HEK293 (cell line): ENCODE results near the gene ADAMTS19.

Experiments
- GLIS2 ChIP-seq: fragments of 450-650 bp; formaldehyde crosslinking; IDR thresholded peaks from 2 replicates; pipeline ENCODE4 v1.5.1; 2016; ENCODE audit warnings: missing biosample characterization, missing genetic modification characterization
- HOXC10 ChIP-seq: sonication (generic); formaldehyde crosslinking; IDR thresholded peaks from 2 replicates; pipeline ENCODE4 v1.8.1; 2023; ENCODE audit warnings: mild to moderate bottlenecking, missing genetic modification reagents
- KLF16 ChIP-seq: fragments of 450-650 bp; formaldehyde crosslinking; IDR thresholded peaks from 2 replicates; pipeline ENCODE4 v1.5.1; 2017; ENCODE audit warnings: missing biosample characterization, missing genetic modification characterization
- MEIS1 ChIP-seq: sonication (generic); formaldehyde crosslinking; IDR thresholded peaks from 2 replicates; pipeline ENCODE4 v1.8.1; 2022; ENCODE audit warnings: missing genetic modification reagents, mild to moderate bottlenecking, borderline replicate concordance
- OVOL3 ChIP-seq: fragments of 450-650 bp; formaldehyde crosslinking; IDR thresholded peaks from 2 replicates; pipeline ENCODE4 v1.5.1; 2016; ENCODE audit warnings: missing biosample characterization, missing genetic modification characterization
- PRDM1 ChIP-seq: fragments of 450-650 bp; formaldehyde crosslinking; IDR thresholded peaks from 2 replicates; pipeline ENCODE4; 2016; ENCODE audit warnings: missing biosample characterization, missing genetic modification characterization
- SCRT1 ChIP-seq: fragments of 450-650 bp; formaldehyde crosslinking; IDR thresholded peaks from 2 replicates; pipeline ENCODE4 v1.5.1; 2016; ENCODE audit warnings: missing biosample characterization, missing genetic modification characterization, borderline replicate concordance
- WT1 ChIP-seq: fragments of 450-650 bp; formaldehyde crosslinking; IDR thresholded peaks from 2 replicates; pipeline ENCODE4 v1.5.1; 2016; ENCODE audit warnings: missing biosample characterization, missing genetic modification characterization
- ZBTB17 ChIP-seq: fragments of 450-650 bp; formaldehyde crosslinking; IDR thresholded peaks from 2 replicates; pipeline ENCODE4 v1.5.1; 2016; ENCODE audit warnings: missing biosample characterization, missing genetic modification characterization
- ZBTB20 ChIP-seq: fragments of 450-650 bp; formaldehyde crosslinking; IDR thresholded peaks from 2 replicates; pipeline ENCODE4 v1.5.1; 2016; ENCODE audit warnings: missing biosample characterization, missing genetic modification characterization
- ZFP37 ChIP-seq: fragments of 450-650 bp; formaldehyde crosslinking; IDR thresholded peaks from 2 replicates; pipeline ENCODE4 v1.5.1; 2016; ENCODE audit warnings: missing biosample characterization, missing genetic modification characterization
- ZIC2 ChIP-seq: fragments of 450-650 bp; formaldehyde crosslinking; IDR thresholded peaks from 2 replicates; pipeline ENCODE4 v1.5.1; 2016; ENCODE audit warnings: missing biosample characterization, missing genetic modification characterization
- ZNF121 ChIP-seq: fragments of 450-650 bp; formaldehyde crosslinking; IDR thresholded peaks from 2 replicates; pipeline ENCODE4 v1.5.1; 2016; ENCODE audit warnings: missing biosample characterization, missing genetic modification characterization
- ZNF16 ChIP-seq: fragments of 450-650 bp; formaldehyde crosslinking; IDR thresholded peaks from 2 replicates; pipeline ENCODE4 v1.5.1; 2016; ENCODE audit warnings: low read depth, missing biosample characterization, missing genetic modification characterization
- ZNF175 ChIP-seq: fragments of 450-650 bp; formaldehyde crosslinking; IDR thresholded peaks from 2 replicates; pipeline ENCODE4 v1.5.1; 2016; ENCODE audit warnings: missing biosample characterization, missing genetic modification characterization
- ZNF19 ChIP-seq: fragments of 450-650 bp; formaldehyde crosslinking; IDR thresholded peaks from 2 replicates; pipeline ENCODE4; 2016; ENCODE audit warnings: missing biosample characterization, missing genetic modification characterization, low read depth
- ZNF202 ChIP-seq: fragments of 450-650 bp; formaldehyde crosslinking; IDR thresholded peaks from 2 replicates; pipeline ENCODE4 v1.5.1; 2016; ENCODE audit warnings: missing biosample characterization, missing genetic modification characterization, borderline replicate concordance
- ZNF223 ChIP-seq: fragments of 450-650 bp; formaldehyde crosslinking; IDR thresholded peaks from 2 replicates; pipeline ENCODE4 v1.5.1; 2016; ENCODE audit warnings: missing biosample characterization, missing genetic modification characterization
- ZNF23 ChIP-seq: fragments of 450-650 bp; formaldehyde crosslinking; IDR thresholded peaks from 2 replicates; pipeline ENCODE4 v1.5.1; 2016; ENCODE audit warnings: missing biosample characterization, missing genetic modification characterization, borderline replicate concordance
- ZNF24 ChIP-seq: fragments of 450-650 bp; formaldehyde crosslinking; IDR thresholded peaks from 2 replicates; pipeline ENCODE4 v1.5.1; 2016; ENCODE audit warnings: missing biosample characterization, missing genetic modification characterization
- ZNF354C ChIP-seq: fragments of 450-650 bp; formaldehyde crosslinking; IDR thresholded peaks from 2 replicates; pipeline ENCODE4 v1.5.1; 2016; ENCODE audit warnings: missing biosample characterization, missing genetic modification characterization, low read depth, borderline replicate concordance
- ZNF394 ChIP-seq: fragments of 450-650 bp; formaldehyde crosslinking; IDR thresholded peaks from 2 replicates; pipeline ENCODE4 v1.5.1; 2016; ENCODE audit warnings: missing biosample characterization, missing genetic modification characterization, mild to moderate bottlenecking, moderate library complexity, borderline replicate concordance
- ZNF521 ChIP-seq: fragments of 450-650 bp; formaldehyde crosslinking; IDR thresholded peaks from 2 replicates; pipeline ENCODE4 v1.5.1; 2017; ENCODE audit warnings: missing biosample characterization, mild to moderate bottlenecking, missing genetic modification characterization
- ZNF548 ChIP-seq: fragments of 450-650 bp; formaldehyde crosslinking; IDR thresholded peaks from 2 replicates; pipeline ENCODE4 v1.5.1; 2016; ENCODE audit warnings: missing biosample characterization, missing genetic modification characterization
- ZNF571 ChIP-seq: fragments of 450-650 bp; formaldehyde crosslinking; IDR thresholded peaks from 2 replicates; pipeline ENCODE4 v1.5.0; 2017; ENCODE audit warnings: missing biosample characterization, missing genetic modification characterization
- ZNF654 ChIP-seq: fragments of 450-650 bp; formaldehyde crosslinking; IDR thresholded peaks from 2 replicates; pipeline ENCODE4 v1.5.1; 2016; ENCODE audit warnings: low read depth, missing biosample characterization, missing genetic modification characterization
- ZNF701 ChIP-seq: fragments of 450-650 bp; formaldehyde crosslinking; IDR thresholded peaks from 2 replicates; pipeline ENCODE4 v1.5.1; 2016; ENCODE audit warnings: missing biosample characterization, missing genetic modification characterization
- ZNF747 ChIP-seq: fragments of 450-650 bp; formaldehyde crosslinking; IDR thresholded peaks from 2 replicates; pipeline ENCODE4 v1.5.1; 2016; ENCODE audit warnings: missing biosample characterization, missing genetic modification characterization
- ZNF791 ChIP-seq: fragments of 450-650 bp; formaldehyde crosslinking; IDR thresholded peaks from 2 replicates; pipeline ENCODE4 v1.5.1; 2016; ENCODE audit warnings: missing biosample characterization, missing genetic modification characterization
- ZSCAN16 ChIP-seq: fragments of 450-650 bp; formaldehyde crosslinking; IDR thresholded peaks from 2 replicates; pipeline ENCODE4 v1.5.1; 2016; ENCODE audit warnings: missing biosample characterization, missing genetic modification characterization
- ZSCAN23 ChIP-seq: fragments of 450-650 bp; formaldehyde crosslinking; IDR thresholded peaks from 2 replicates; pipeline ENCODE4 v1.5.1; 2016; ENCODE audit warnings: missing biosample characterization, missing genetic modification characterization
- TF ChIP-seq, protein P1 (sequence below): fragments of 450-650 bp; formaldehyde crosslinking; IDR thresholded peaks from 2 replicates; pipeline ENCODE4 v1.5.1; 2016; ENCODE audit warnings: missing biosample characterization, missing genetic modification characterization, low read depth
- TF ChIP-seq, protein P2 (sequence below): fragments of 450-650 bp; formaldehyde crosslinking; IDR thresholded peaks from 2 replicates; pipeline ENCODE4 v1.5.1; 2016; ENCODE audit warnings: missing biosample characterization, missing genetic modification characterization
- TF ChIP-seq, protein P3 (sequence below): fragments of 450-650 bp; formaldehyde crosslinking; IDR thresholded peaks from 2 replicates; pipeline ENCODE4 v1.5.1; 2017; ENCODE audit warnings: missing biosample characterization, missing genetic modification characterization
- TF ChIP-seq, protein P4 (sequence below): fragments of 450-650 bp; formaldehyde crosslinking; conservative IDR thresholded peaks from 2 replicates; pipeline ENCODE4 v1.5.1; 2016; ENCODE audit warnings: low read depth, missing biosample characterization, missing genetic modification characterization

The ADAMTS19 gene

DNA sequence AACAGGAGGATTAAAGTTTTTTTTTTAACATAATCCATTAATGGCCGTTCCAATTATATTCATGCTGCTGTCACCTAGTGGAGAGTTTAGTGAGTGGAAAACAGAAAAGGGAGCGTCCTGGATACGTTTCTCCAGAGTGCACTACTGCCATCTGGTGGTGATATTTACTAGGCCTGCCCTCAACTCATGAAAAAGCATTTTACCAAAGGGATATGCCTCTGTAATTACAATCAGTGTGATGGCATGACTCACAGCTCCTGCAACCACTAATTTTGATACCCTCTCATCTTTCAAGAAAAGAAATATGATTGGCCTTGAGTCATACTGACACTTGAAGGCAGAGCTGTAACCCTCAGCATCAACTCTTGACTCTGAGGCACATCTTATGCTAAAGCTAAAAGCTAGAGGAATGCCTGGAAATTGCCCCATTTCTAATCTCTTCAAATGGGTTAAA, 307.9 kb downstream of the ADAMTS19 start (continued):
- no peak for TF ChIP-seq ZSCAN16
- no peak for TF ChIP-seq ZNF548 (tag by site-specific recombination)
- TF ChIP-seq ZNF24 (tag by site-specific recombination): 0 out of 2 replicates have a peak, but pooled peaks have one; percentile 24
- no peak for TF ChIP-seq ZNF175
- no peak for TF ChIP-seq WT1 (tag by site-specific recombination)
- no peak for TF ChIP-seq ZNF571 (tag by site-specific recombination)
- no peak for TF ChIP-seq ZNF16 (tag by site-specific recombination)
- TF ChIP-seq ZNF747 (tag by site-specific recombination): no peak
- no peak for TF ChIP-seq ZNF521 (tag by site-specific recombination)
- TF ChIP-seq ZNF354C (tag by site-specific recombination): no peak
- peak; percentile 58 for TF ChIP-seq ZBTB17
- TF ChIP-seq, protein P1, sequence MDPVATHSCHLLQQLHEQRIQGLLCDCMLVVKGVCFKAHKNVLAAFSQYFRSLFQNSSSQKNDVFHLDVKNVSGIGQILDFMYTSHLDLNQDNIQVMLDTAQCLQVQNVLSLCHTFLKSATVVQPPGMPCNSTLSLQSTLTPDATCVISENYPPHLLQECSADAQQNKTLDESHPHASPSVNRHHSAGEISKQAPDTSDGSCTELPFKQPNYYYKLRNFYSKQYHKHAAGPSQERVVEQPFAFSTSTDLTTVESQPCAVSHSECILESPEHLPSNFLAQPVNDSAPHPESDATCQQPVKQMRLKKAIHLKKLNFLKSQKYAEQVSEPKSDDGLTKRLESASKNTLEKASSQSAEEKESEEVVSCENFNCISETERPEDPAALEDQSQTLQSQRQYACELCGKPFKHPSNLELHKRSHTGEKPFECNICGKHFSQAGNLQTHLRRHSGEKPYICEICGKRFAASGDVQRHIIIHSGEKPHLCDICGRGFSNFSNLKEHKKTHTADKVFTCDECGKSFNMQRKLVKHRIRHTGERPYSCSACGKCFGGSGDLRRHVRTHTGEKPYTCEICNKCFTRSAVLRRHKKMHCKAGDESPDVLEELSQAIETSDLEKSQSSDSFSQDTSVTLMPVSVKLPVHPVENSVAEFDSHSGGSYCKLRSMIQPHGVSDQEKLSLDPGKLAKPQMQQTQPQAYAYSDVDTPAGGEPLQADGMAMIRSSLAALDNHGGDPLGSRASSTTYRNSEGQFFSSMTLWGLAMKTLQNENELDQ (tag by site-specific recombination): no peak
- TF ChIP-seq, protein P2, sequence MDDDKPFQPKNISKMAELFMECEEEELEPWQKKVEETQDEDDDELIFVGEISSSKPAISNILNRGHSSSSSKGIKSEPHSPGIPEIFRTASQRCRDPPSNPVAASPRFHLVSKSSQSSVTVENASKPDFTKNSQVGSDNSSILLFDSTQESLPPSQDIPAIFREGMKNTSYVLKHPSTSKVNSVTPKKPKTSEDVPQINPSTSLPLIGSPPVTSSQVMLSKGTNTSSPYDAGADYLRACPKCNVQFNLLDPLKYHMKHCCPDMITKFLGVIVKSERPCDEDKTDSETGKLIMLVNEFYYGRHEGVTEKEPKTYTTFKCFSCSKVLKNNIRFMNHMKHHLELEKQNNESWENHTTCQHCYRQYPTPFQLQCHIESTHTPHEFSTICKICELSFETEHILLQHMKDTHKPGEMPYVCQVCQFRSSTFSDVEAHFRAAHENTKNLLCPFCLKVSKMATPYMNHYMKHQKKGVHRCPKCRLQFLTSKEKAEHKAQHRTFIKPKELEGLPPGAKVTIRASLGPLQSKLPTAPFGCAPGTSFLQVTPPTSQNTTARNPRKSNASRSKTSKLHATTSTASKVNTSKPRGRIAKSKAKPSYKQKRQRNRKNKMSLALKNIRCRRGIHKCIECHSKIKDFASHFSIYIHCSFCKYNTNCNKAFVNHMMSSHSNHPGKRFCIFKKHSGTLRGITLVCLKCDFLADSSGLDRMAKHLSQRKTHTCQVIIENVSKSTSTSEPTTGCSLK (tag by site-specific recombination): no peak
- TF ChIP-seq MEIS1 (CRISPR knock-in tag): no peak
- no peak for TF ChIP-seq HOXC10
- TF ChIP-seq ZSCAN23: no peak
- TF ChIP-seq, protein P3, sequence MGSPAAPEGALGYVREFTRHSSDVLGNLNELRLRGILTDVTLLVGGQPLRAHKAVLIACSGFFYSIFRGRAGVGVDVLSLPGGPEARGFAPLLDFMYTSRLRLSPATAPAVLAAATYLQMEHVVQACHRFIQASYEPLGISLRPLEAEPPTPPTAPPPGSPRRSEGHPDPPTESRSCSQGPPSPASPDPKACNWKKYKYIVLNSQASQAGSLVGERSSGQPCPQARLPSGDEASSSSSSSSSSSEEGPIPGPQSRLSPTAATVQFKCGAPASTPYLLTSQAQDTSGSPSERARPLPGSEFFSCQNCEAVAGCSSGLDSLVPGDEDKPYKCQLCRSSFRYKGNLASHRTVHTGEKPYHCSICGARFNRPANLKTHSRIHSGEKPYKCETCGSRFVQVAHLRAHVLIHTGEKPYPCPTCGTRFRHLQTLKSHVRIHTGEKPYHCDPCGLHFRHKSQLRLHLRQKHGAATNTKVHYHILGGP (tag by site-specific recombination): no peak
- peak; percentile 34; the same call in 1 of the 2 replicates for TF ChIP-seq ZNF394 (tag by site-specific recombination)
- no peak for TF ChIP-seq ZNF701
- TF ChIP-seq KLF16: no peak
- TF ChIP-seq ZNF23: no peak
- no peak for TF ChIP-seq ZNF202 (tag by site-specific recombination)
- TF ChIP-seq ZNF791: no peak
- no peak for TF ChIP-seq ZFP37 (tag by site-specific recombination)
- 0 out of 2 replicates have a peak, but pooled peaks have one; percentile 33 for TF ChIP-seq SCRT1 (tag by site-specific recombination)
- TF ChIP-seq, protein P4, sequence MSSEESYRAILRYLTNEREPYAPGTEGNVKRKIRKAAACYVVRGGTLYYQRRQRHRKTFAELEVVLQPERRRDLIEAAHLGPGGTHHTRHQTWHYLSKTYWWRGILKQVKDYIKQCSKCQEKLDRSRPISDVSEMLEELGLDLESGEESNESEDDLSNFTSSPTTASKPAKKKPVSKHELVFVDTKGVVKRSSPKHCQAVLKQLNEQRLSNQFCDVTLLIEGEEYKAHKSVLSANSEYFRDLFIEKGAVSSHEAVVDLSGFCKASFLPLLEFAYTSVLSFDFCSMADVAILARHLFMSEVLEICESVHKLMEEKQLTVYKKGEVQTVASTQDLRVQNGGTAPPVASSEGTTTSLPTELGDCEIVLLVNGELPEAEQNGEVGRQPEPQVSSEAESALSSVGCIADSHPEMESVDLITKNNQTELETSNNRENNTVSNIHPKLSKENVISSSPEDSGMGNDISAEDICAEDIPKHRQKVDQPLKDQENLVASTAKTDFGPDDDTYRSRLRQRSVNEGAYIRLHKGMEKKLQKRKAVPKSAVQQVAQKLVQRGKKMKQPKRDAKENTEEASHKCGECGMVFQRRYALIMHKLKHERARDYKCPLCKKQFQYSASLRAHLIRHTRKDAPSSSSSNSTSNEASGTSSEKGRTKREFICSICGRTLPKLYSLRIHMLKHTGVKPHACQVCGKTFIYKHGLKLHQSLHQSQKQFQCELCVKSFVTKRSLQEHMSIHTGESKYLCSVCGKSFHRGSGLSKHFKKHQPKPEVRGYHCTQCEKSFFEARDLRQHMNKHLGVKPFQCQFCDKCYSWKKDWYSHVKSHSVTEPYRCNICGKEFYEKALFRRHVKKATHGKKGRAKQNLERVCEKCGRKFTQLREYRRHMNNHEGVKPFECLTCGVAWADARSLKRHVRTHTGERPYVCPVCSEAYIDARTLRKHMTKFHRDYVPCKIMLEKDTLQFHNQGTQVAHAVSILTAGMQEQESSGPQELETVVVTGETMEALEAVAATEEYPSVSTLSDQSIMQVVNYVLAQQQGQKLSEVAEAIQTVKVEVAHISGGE: no peak
- peak; percentile 91 for TF ChIP-seq PRDM1 (tag by site-specific recombination)
- no peak for TF ChIP-seq GLIS2 (tag by site-specific recombination)
- TF ChIP-seq ZNF121 (tag by site-specific recombination): no peak
- TF ChIP-seq ZNF654 (tag by site-specific recombination): peak; percentile 99
- no peak for TF ChIP-seq ZNF19 (tag by site-specific recombination)
- no peak for TF ChIP-seq ZBTB20
- no peak for TF ChIP-seq OVOL3 (tag by site-specific recombination)
- no peak for TF ChIP-seq ZIC2
- TF ChIP-seq ZNF223 (tag by site-specific recombination): no peak
